GM12878 (cell line): ENCODE data around the gene GIGYF2. TPM values are rescaled to one million over a fixed set of nuclear protein-coding genes. Genes with fewer than 3 reads are reported as not detected.

Source experiments
- ATAC-seq: fragments of 200-7000 bp; cut with Tn5 transposase; 3 replicates; pipeline ENCODE4 v1.9.1; 2020; ENCODE audit warnings: mild to moderate bottlenecking, moderate library complexity
- BruUV-seq: library from RNA; stranded (reverse); fragments of 400-500 nt; replicated peaks from 2 replicates; lab custom pipeline; 2021; lab: Mats Ljungman, UMichigan
- CTCF ChIA-PET: fragments of 300-600 bp; sonication (Branson Sonifier 250); formaldehyde crosslinking; extraction: SDS; loops from one replicate; lab custom pipeline; 2021; ENCODE audit warnings: inconsistent platforms; lab: Yijun Ruan, JAX
- POLR2A ChIA-PET: fragments of 350-600 bp; formaldehyde crosslinking; extraction: SDS; loops from one replicate; lab custom pipeline; 2021; ENCODE audit warnings: inconsistent platforms; lab: Charles Lee
- RAD21 ChIA-PET: fragments of 300-600 bp; sonication (Branson Sonifier 250); formaldehyde crosslinking; loops from one replicate; lab custom pipeline; 2023; ENCODE audit warnings: antibody characterized with exemption; ENCODE audit not compliant: unreplicated experiment; lab: Charles Lee
- SMC1A ChIA-PET: fragments of 300-600 bp; sonication (Branson Sonifier 250); formaldehyde crosslinking; loops from one replicate; lab custom pipeline; 2023; ENCODE audit not compliant: unreplicated experiment, uncharacterized antibody; lab: Charles Lee
- DNase-seq: peaks from one replicate; pipeline ENCODE4 v3.0.0-alpha.2; 2011; ENCODE audit warnings: low read depth, low spot score
- FAIRE-seq: peaks from 3 replicates; lab custom pipeline; 2011; peaks lifted over from hg19 to GRCh38; lab: Jason Lieb, UNC
- H2AFZ ChIP-seq: 2 replicates; pipeline ENCODE4 v1.6.0; 2011; ENCODE audit warnings: low read depth, low read length, control low read depth; ENCODE audit not compliant: control insufficient read depth
- H3K27ac ChIP-seq: 2 replicates; pipeline ENCODE4 v1.5.1; 2011; ENCODE audit warnings: control low read depth; ENCODE audit not compliant: control insufficient read depth, insufficient read depth
- H3K27me3 ChIP-seq, 2 experiments: replicated peaks in 1 of 2; 2 replicates each; pipeline versions ENCODE4 v1.6.0 to v1.6.1; 2011; ENCODE audit warnings: low read length in 1 of 2; ENCODE audit not compliant: control insufficient read depth in 2 of 2, insufficient read depth in 2 of 2
- H3K36me3 ChIP-seq, 2 experiments: 2 replicates each; pipeline ENCODE4 v1.5.1; 2011; ENCODE audit warnings: low read length in 1 of 2; ENCODE audit not compliant: control insufficient read depth in 2 of 2, insufficient read depth in 2 of 2
- H3K4me1 ChIP-seq: 2 replicates; pipeline ENCODE4 v1.6.1; 2011; ENCODE audit warnings: mild to moderate bottlenecking, low read length, moderate library complexity, mixed read lengths; ENCODE audit not compliant: control insufficient read depth, insufficient read depth
- H3K4me2 ChIP-seq: 2 replicates; pipeline ENCODE4 v1.6.0; 2011; ENCODE audit warnings: control low read depth; ENCODE audit not compliant: control insufficient read depth, insufficient read depth
- H3K4me3 ChIP-seq: fragments of 200-600 bp; sonication (generic); 2 replicates; pipeline ENCODE4 v1.5.1; 2016
- H3K79me2 ChIP-seq: 2 replicates; pipeline ENCODE4 v1.6.0; 2011; ENCODE audit warnings: low read length; ENCODE audit not compliant: control insufficient read depth, insufficient read depth
- H3K9ac ChIP-seq: 2 replicates; pipeline ENCODE4 v1.8.0; 2011; ENCODE audit warnings: low read length, control low read depth, mixed read lengths; ENCODE audit not compliant: control insufficient read depth, insufficient read depth
- H3K9me3 ChIP-seq: replicated peaks from 3 replicates; pipeline ENCODE4 v1.5.1; 2011; ENCODE audit warnings: mild to moderate bottlenecking, low read length; ENCODE audit not compliant: control insufficient read depth, insufficient read depth
- H4K20me1 ChIP-seq: 2 replicates; pipeline ENCODE4 v1.6.0; 2011; ENCODE audit not compliant: control insufficient read depth, insufficient read depth
- CHD1 ChIP-seq: IDR thresholded peaks from 2 replicates; pipeline ENCODE4 v1.6.1; 2012; ENCODE audit warnings: low read depth, low read length, improper control_type of control experiment
- FOXM1 ChIP-seq: IDR thresholded peaks from 2 replicates; pipeline ENCODE4 v1.6.1; 2012; ENCODE audit warnings: low read depth, mild to moderate bottlenecking, inconsistent platforms, low read length, moderate library complexity
- HDAC6 ChIP-seq: fragments of 200-600 bp; sonication (generic); IDR thresholded peaks from one replicate; pipeline ENCODE4 v1.8.0; 2017; ENCODE audit warnings: antibody characterized with exemption; ENCODE audit not compliant: unreplicated experiment
- LARP7 ChIP-seq: fragments of 450-650 bp; IDR thresholded peaks from 2 replicates; pipeline ENCODE4 v1.6.1; 2017; ENCODE audit warnings: mild to moderate bottlenecking
- MTA3 ChIP-seq: IDR thresholded peaks from 2 replicates; pipeline ENCODE4 v1.6.1; 2012; ENCODE audit warnings: low read length, inconsistent platforms, borderline replicate concordance
- NFYB ChIP-seq: IDR thresholded peaks from 2 replicates; pipeline ENCODE4 v1.6.1; 2011; ENCODE audit warnings: low read depth, mild to moderate bottlenecking, low read length, improper control_type of control experiment, moderate library complexity; ENCODE audit not compliant: insufficient read depth
- NR2F1 ChIP-seq: fragments of 450-650 bp; conservative IDR thresholded peaks from 2 replicates; pipeline ENCODE4 v1.6.1; 2017; ENCODE audit warnings: mild to moderate bottlenecking
- POLR2AphosphoS2 ChIP-seq: IDR thresholded peaks from 2 replicates; pipeline ENCODE4 v1.6.1; 2011; ENCODE audit warnings: low read depth, mild to moderate bottlenecking, low read length, improper control_type of control experiment, moderate library complexity
- RBBP5 ChIP-seq: fragments of 200-600 bp; sonication (generic); conservative IDR thresholded peaks from 2 replicates; pipeline ENCODE4 v1.6.1; 2016
- SREBF1 ChIP-seq: IDR thresholded peaks from 2 replicates; pipeline ENCODE4 v1.6.1; 2012; ENCODE audit warnings: mild to moderate bottlenecking, low read length
- SUZ12 ChIP-seq: fragments of 200-600 bp; sonication (generic); IDR thresholded peaks from one replicate; pipeline ENCODE4 v1.6.1; 2018; ENCODE audit warnings: antibody characterized with exemption, mild to moderate bottlenecking; ENCODE audit not compliant: unreplicated experiment
- TCF7 ChIP-seq: IDR thresholded peaks from 2 replicates; pipeline ENCODE4 v1.6.1; 2014; ENCODE audit warnings: antibody characterized with exemption, borderline replicate concordance
- ZNF24 ChIP-seq: fragments of 450-650 bp; IDR thresholded peaks from 2 replicates; pipeline ENCODE4 v1.6.1; 2017; ENCODE audit warnings: antibody characterized with exemption, mild to moderate bottlenecking
- ZNF384 ChIP-seq: IDR thresholded peaks from 2 replicates; pipeline ENCODE4 v1.6.1; 2012; ENCODE audit warnings: low read depth, mild to moderate bottlenecking, low read length, improper control_type of control experiment, borderline replicate concordance
- WGBS: methylation state at CpG from one replicate; pipeline ENCODE4 v1.1.6; 2016; ENCODE audit warnings: low lambda C conversion rate; ENCODE audit not compliant: insufficient replicate concordance, insufficient coverage; ENCODE audit errors: missing lambda C conversion rate; 5-methylcytosine and 5-hydroxymethylcytosine counted together
- in situ Hi-C: fragments of 300-500 bp; cut with MboI; formaldehyde crosslinking; loops from 9 replicates; pipeline ENCODE4 v1.14.3; 2018; ENCODE audit warnings: mixed read lengths
- intact Hi-C: fragments of 100-400 bp; cut with micrococcal nuclease; formaldehyde crosslinking; loops from one replicate; pipeline ENCODE4 v1.14.2; 2022; ENCODE audit not compliant: unreplicated experiment
- polyA plus RNA-seq, 11 experiments: library from polyadenylated mRNA; depleted of rRNA in 4 of 11; unstranded in 6 of 11; stranded (reverse) in 5 of 11; fragments of >200 nt; fragmentation: Nextera tagmentation in 4 of 11; fragmentation: Illumina TruSeq in 1 of 11; extraction: Ambion mirVana in 4 of 11; extraction: Trizol in 1 of 11; gene quantifications; 1 replicate in 1 of 11; 2 replicates in 10 of 11; pipeline versions ENCODE4 v1.2.1 to v1.2.3, GENCODE V29; 2011 to 2016; ENCODE audit warnings: inconsistent platforms in 2 of 11, missing spikeins in 2 of 11, low read depth in 1 of 11
- total RNA-seq, 4 experiments: library from RNA; depleted of rRNA in 3 of 4; stranded (reverse); fragments of >200 nt in 3 of 4; fragmentation: Illumina TruSeq in 1 of 4; extraction: Trizol in 1 of 4; gene quantifications; 2 replicates each; pipeline versions ENCODE4 v1.2.1 to v1.2.3, GENCODE V29; 2013 to 2021
- TF ChIP-seq, protein P1 (sequence below): IDR thresholded peaks from 2 replicates; pipeline ENCODE4 v1.6.1; 2012; ENCODE audit warnings: low read depth, low read length, improper control_type of control experiment
- TF ChIP-seq, protein P2 (sequence below): IDR thresholded peaks from 2 replicates; pipeline ENCODE4 v1.6.1; 2012; ENCODE audit warnings: improper control_type of control experiment, low read depth, low read length; ENCODE audit not compliant: insufficient replicate concordance
- TF ChIP-seq, protein P3 (sequence below): fragments of 450-650 bp; IDR thresholded peaks from 2 replicates; pipeline ENCODE4 v1.6.1; 2017; ENCODE audit warnings: borderline replicate concordance
- TF ChIP-seq, protein P4 (sequence below): IDR thresholded peaks from 2 replicates; pipeline ENCODE4 v1.6.1; 2011; ENCODE audit warnings: low read depth, mild to moderate bottlenecking, low read length, moderate library complexity, borderline replicate concordance; ENCODE audit errors: extremely low read depth

GIGYF2 gene
- total and polyA plus RNA-seq, 10 of the 15 experiments (the other 5 are each of a cell fraction or from before 2014, with no cell fraction given), result 12.2 to 47.2 (median 39.0) TPM

DNA sequence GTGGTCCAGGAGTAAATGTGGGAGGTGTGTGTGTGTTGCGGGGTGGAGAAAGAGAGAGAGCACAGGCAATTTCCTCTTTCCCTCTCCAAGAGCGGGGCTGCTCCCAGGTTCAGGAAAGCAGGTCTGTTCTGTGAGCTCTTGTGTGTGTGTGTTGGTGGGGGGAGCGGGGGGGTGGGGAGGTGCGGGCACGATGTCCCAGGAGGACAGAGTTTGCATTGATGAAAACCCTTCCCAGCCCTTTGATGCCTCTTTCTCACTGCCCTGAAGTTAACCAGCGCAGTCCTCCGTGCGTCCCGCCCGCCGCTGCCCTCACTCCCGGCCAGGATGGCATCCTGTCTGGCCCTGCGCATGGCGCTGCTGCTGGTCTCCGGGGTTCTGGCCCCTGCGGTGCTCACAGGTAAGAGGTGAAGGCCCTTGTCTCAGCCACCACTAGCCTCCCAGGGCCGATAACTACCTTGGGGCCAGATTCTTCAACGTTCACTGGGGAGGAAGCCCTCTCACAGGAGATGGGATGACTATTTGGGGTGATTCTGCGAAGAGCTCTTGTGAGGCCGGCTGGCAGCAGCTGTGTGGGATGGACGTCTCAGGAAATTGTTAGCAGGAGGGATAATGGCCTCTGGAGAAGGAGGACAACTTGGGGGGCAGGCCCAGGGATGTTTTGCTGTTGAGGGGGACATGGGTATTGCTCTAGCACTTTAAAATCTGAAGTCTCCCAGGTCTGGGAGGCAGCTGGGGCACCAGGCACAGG is 173.1 kb downstream of the GIGYF2 start, which contains the start of gene SNORC:
TSS of gene SNORC (plus strand) at position 247 of the 748 bp plus-strand sequence. CDS start at position 325, 78 bp downstream.
- Histone ChIP-seq H3K4me3 (no peak within 1 kb of the TSS), H3K4me1 (no peaks in the 10 kb centered on the region), H3K79me2 (no peaks in the 10 kb centered on the region), H3K27me3 (no peaks in the 10 kb centered on the region), H3K4me2 (no peak within 1 kb of the TSS), H3K9ac (no peak within 1 kb of the TSS), H3K36me3 (no peaks in the 10 kb centered on the region), H3K9me3 (no peaks in the 10 kb centered on the region), H3K27ac (no peak within 1 kb of the TSS), H4K20me1 (no peaks in the 10 kb centered on the region), H2AFZ (no peak within 1 kb of the TSS)
- intact Hi-C loops (no loop called here), in situ Hi-C loops (no loop called here)
- no peak for ATAC-seq
- TF ChIP-seq NFYB (no peak), LARP7 (no peak), ZNF24 (no peak), RBBP5 (no peak), ZNF384 (no peak), SREBF1 (no peak), TCF7 (no peak), NR2F1 (no peak), FOXM1 (no peak), HDAC6 (no peak), POLR2AphosphoS2 (no peak), MTA3 (no peak), SUZ12 (no peak), CHD1 (no peak)
- TF ChIP-seq, protein P1, sequence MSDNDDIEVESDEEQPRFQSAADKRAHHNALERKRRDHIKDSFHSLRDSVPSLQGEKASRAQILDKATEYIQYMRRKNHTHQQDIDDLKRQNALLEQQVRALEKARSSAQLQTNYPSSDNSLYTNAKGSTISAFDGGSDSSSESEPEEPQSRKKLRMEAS, result no peak
- TF ChIP-seq, protein P2, sequence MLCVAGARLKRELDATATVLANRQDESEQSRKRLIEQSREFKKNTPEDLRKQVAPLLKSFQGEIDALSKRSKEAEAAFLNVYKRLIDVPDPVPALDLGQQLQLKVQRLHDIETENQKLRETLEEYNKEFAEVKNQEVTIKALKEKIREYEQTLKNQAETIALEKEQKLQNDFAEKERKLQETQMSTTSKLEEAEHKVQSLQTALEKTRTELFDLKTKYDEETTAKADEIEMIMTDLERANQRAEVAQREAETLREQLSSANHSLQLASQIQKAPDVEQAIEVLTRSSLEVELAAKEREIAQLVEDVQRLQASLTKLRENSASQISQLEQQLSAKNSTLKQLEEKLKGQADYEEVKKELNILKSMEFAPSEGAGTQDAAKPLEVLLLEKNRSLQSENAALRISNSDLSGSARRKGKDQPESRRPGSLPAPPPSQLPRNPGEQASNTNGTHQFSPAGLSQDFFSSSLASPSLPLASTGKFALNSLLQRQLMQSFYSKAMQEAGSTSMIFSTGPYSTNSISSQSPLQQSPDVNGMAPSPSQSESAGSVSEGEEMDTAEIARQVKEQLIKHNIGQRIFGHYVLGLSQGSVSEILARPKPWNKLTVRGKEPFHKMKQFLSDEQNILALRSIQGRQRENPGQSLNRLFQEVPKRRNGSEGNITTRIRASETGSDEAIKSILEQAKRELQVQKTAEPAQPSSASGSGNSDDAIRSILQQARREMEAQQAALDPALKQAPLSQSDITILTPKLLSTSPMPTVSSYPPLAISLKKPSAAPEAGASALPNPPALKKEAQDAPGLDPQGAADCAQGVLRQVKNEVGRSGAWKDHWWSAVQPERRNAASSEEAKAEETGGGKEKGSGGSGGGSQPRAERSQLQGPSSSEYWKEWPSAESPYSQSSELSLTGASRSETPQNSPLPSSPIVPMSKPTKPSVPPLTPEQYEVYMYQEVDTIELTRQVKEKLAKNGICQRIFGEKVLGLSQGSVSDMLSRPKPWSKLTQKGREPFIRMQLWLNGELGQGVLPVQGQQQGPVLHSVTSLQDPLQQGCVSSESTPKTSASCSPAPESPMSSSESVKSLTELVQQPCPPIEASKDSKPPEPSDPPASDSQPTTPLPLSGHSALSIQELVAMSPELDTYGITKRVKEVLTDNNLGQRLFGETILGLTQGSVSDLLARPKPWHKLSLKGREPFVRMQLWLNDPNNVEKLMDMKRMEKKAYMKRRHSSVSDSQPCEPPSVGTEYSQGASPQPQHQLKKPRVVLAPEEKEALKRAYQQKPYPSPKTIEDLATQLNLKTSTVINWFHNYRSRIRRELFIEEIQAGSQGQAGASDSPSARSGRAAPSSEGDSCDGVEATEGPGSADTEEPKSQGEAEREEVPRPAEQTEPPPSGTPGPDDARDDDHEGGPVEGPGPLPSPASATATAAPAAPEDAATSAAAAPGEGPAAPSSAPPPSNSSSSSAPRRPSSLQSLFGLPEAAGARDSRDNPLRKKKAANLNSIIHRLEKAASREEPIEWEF, result no peak
- TF ChIP-seq, protein P3, sequence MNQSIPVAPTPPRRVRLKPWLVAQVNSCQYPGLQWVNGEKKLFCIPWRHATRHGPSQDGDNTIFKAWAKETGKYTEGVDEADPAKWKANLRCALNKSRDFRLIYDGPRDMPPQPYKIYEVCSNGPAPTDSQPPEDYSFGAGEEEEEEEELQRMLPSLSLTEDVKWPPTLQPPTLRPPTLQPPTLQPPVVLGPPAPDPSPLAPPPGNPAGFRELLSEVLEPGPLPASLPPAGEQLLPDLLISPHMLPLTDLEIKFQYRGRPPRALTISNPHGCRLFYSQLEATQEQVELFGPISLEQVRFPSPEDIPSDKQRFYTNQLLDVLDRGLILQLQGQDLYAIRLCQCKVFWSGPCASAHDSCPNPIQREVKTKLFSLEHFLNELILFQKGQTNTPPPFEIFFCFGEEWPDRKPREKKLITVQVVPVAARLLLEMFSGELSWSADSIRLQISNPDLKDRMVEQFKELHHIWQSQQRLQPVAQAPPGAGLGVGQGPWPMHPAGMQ, result no peak
- TF ChIP-seq, protein P4, sequence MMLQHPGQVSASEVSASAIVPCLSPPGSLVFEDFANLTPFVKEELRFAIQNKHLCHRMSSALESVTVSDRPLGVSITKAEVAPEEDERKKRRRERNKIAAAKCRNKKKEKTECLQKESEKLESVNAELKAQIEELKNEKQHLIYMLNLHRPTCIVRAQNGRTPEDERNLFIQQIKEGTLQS, result no peak
- CTCF ChIA-PET, result no interaction called here
- WGBS, result 74% methylated on average over 18 of the region's 21 CpGs
- no peak for FAIRE-seq
- SMC1A ChIA-PET, result interaction anchor here (0.9 kb wide), 1 partner anchor 159 kb away, joined by 3 read pairs; no protein-coding TSS in a partner anchor
- no TSS peak for BruUV-seq
- POLR2A ChIA-PET, result no interaction called here
- DNase-seq, result no peak
- RAD21 ChIA-PET, result no interaction called here
